Activated naive CD8-positive, alpha-beta T cell treated with anti-CD3 and anti-CD28 coated beads, Interleukin-2, amount 50 U/mL, for 16 hours (primary cell): Measurements from ENCODE around the gene DENND4B.
A peak's percentile ranks its signal among the peaks of the same experiment; 100 is the strongest.

ENCODE experiments used
- DNase-seq: peaks from one replicate; pipeline ENCODE4 v3.0.0-alpha.2; 2020; ENCODE audit warnings: low read depth, low spot score

Gene DENND4B

GRCh38 chr1:153970346-153970745 is 23.8 kb upstream of the DENND4B start:
- DNase-seq, result no peak

GRCh38 chr1:153968972-153969371 is 22.5 kb upstream of the DENND4B start:
- no peak for DNase-seq

GRCh38 chr1:153968408-153968807 is 21.9 kb upstream of the DENND4B start:
- DNase-seq, result no peak

GRCh38 chr1:153968000-153968363 is 21.5 kb upstream of the DENND4B start:
- no peak for DNase-seq

GRCh38 chr1:153967107-153967999 is 20.8 kb upstream of the DENND4B start, which contains the start of gene CREB3L4:
Gene CREB3L4, plus strand, starts transcription at chr1:153967902. Its CDS starts 624 bp downstream, at chr1:153968526.
- DNase-seq, result peak; percentile 60

- no peak for DNase-seq
These were observed 17.4 kb upstream of the DENND4B start for GRCh38 chr1:153963850-153964331.

- DNase-seq, result peak; percentile 85
These were observed 16.7 kb upstream of the DENND4B start, which contains the start of gene SLC39A1 for GRCh38 chr1:153963030-153963849. Gene SLC39A1, minus strand, starts transcription at chr1:153963537. Its CDS starts 822 bp downstream, at chr1:153962715.

- DNase-seq, result no peak
These were observed 15.8 kb upstream of the DENND4B start for GRCh38 chr1:153962088-153963029.

- no peak for DNase-seq
These were observed 14.9 kb upstream of the DENND4B start for GRCh38 chr1:153961421-153961820.

- DNase-seq, result no peak
These were observed 13.7 kb upstream of the DENND4B start for GRCh38 chr1:153960206-153960605.

- DNase-seq, result no peak
These were observed 12.9 kb upstream of the DENND4B start for GRCh38 chr1:153959454-153959853.

GRCh38 chr1:153958961-153959260 is 12.4 kb upstream of the DENND4B start:
- no peak for DNase-seq

- peak; percentile 96 for DNase-seq
These were observed 11.8 kb upstream of the DENND4B start, which contains the start of gene CRTC2 for GRCh38 chr1:153958111-153958960. Gene CRTC2, minus strand, starts transcription at chr1:153958612. Its CDS starts 115 bp downstream, at chr1:153958497.

- no peak for DNase-seq
These were observed 11.2 kb upstream of the DENND4B start for GRCh38 chr1:153957744-153958110.

- no peak for DNase-seq
These were observed 10.6 kb upstream of the DENND4B start for GRCh38 chr1:153956997-153957715.

- DNase-seq, result no peak
These were observed 8.3 kb upstream of the DENND4B start for GRCh38 chr1:153954826-153955225.

GRCh38 chr1:153953859-153954365 is 7.4 kb upstream of the DENND4B start:
- DNase-seq, result no peak

GRCh38 chr1:153951801-153952200 is 5.3 kb upstream of the DENND4B start:
- DNase-seq, result no peak

GRCh38 chr1:153951183-153951582 is 4.7 kb upstream of the DENND4B start:
- DNase-seq, result no peak
